Sigmoid colon (tissue), 7 donors: ENCODE data around the gene PREB. TPM values are rescaled to one million over a fixed set of nuclear protein-coding genes. Genes with fewer than 3 reads are reported as not detected.
A peak's percentile ranks its signal among the peaks of the same experiment; 100 is the strongest.
"Not testable (repeated sequence)": the region's sequence is repeated elsewhere in the genome, so short reads cannot be mapped to it uniquely, and the experiment has no call there.

Experiments
- DNase-seq: peaks from one replicate; pipeline ENCODE4 v3.0.0-alpha.2; 2019
- H3K27ac ChIP-seq, 4 donors: fragments of 200-600 bp; sonication (generic); one replicate each; pipeline ENCODE4 v1.5.1; 2016 to 2019; ENCODE audit warnings: mild to moderate bottlenecking in 1 of 4
- H3K27me3 ChIP-seq, 3 donors: fragments of 200-600 bp; sonication (generic); one replicate each; pipeline ENCODE4 v1.5.1; 2019; ENCODE audit warnings: mild to moderate bottlenecking in 1 of 3
- H3K36me3 ChIP-seq, 4 donors: fragments of 200-600 bp; sonication (generic); one replicate each; pipeline ENCODE4 v1.5.1; 2016 to 2019
- H3K4me1 ChIP-seq, 4 donors: fragments of 200-600 bp; sonication (generic); one replicate each; pipeline ENCODE4 v1.5.1; 2017 to 2019
- H3K4me3 ChIP-seq, 4 donors: fragments of 200-600 bp; sonication (generic); one replicate each; pipeline ENCODE4 v1.5.1; 2017 to 2019; ENCODE audit warnings: mild to moderate bottlenecking in 2 of 4, moderate library complexity in 1 of 4
- H3K9me3 ChIP-seq, 4 donors: fragments of 200-600 bp in 3 of 4; sonication (generic) in 3 of 4; one replicate each; pipeline versions ENCODE4 v1.5.1 to v1.6.1; 2013 to 2019
- CTCF ChIP-seq, 4 experiments: fragments of 450-650 bp in 3 of 4; fragments of 200-600 bp in 1 of 4; IDR thresholded peaks; one replicate each; pipeline ENCODE4 v1.5.1; 2016 to 2019; ENCODE audit warnings: antibody characterized with exemption in 4 of 4, mild to moderate bottlenecking in 3 of 4, moderate library complexity in 2 of 4
- EP300 ChIP-seq, 4 donors: sonication (generic); formaldehyde crosslinking; IDR thresholded peaks; one replicate each; pipeline ENCODE4 v1.6.1; 2017; ENCODE audit warnings: antibody characterized with exemption in 4 of 4
- POLR2A ChIP-seq, 2 donors: fragments of 450-650 bp; IDR thresholded peaks; one replicate each; pipeline ENCODE4 v1.6.1; 2016; ENCODE audit warnings: antibody characterized with exemption in 2 of 2, mild to moderate bottlenecking in 2 of 2, moderate library complexity in 2 of 2
- POLR2AphosphoS5 ChIP-seq, 4 donors: sonication (generic); formaldehyde crosslinking; IDR thresholded peaks; one replicate each; pipeline ENCODE4 v1.6.1; 2017; ENCODE audit warnings: antibody characterized with exemption in 4 of 4
- WGBS, 2 donors: extraction: QIAGEN DNeasy Blood & Tissue Kit; methylation state at CpG; one replicate each; pipeline ENCODE4 v1.1.7; 2013; 5-methylcytosine and 5-hydroxymethylcytosine counted together
- intact Hi-C: fragments of 100-400 bp; cut with DNase I; formaldehyde crosslinking; loops from one replicate; pipeline ENCODE4 v1.15.1; 2023
- polyA plus RNA-seq, 3 donors: library from polyadenylated mRNA; stranded (reverse); fragments of 200-250 nt; gene quantifications; one replicate each; pipeline ENCODE4 v1.2.3, GENCODE V29; 2013
- total RNA-seq, 4 donors: library from RNA; depleted of rRNA; stranded (reverse); fragments of >200 nt; gene quantifications; one replicate each; pipeline ENCODE4 v1.1.0, GENCODE V29; 2016
- donor health status: healthy with polysubstance abuse.
- donor health status: Bipolar disorder and iron deficiency.
- donor health status: healthy.

Gene PREB
- total and polyA plus RNA-seq, 7 donors, result 28.2 to 58.5 (median 49.3) TPM

- no peak overlapping the region for H3K27ac ChIP-seq
- no peak overlapping the region for H3K4me3 ChIP-seq
- intact Hi-C loops, result no loop called here
- WGBS, 2 donors, result 92 to 93% methylated on average over 3 of the region's 3 CpGs
- no peaks in the 10 kb centered on the region for H3K9me3 ChIP-seq
- no peaks in the 10 kb centered on the region for H3K27me3 ChIP-seq
- peaks cover 0 to 5% (median 1%) of the 10 kb centered on the region in 4 donors for H3K36me3 ChIP-seq
- TF ChIP-seq POLR2A (IDR thresholded peaks at IDR 0.05) (no peak), EP300 (IDR thresholded peaks at IDR 0.05) (no peak), CTCF (IDR thresholded peaks at IDR 0.05) (no peak), POLR2AphosphoS5 (IDR thresholded peaks at IDR 0.05) (no peak)
- DNase-seq, result no peak
- H3K4me1 ChIP-seq, result peaks cover 0 to 11% (median 3%) of the 10 kb centered on the region in 4 donors
Measured at GRCh38 chr2:27125104-27125503, 9.3 kb downstream of the PREB start.

DNA sequence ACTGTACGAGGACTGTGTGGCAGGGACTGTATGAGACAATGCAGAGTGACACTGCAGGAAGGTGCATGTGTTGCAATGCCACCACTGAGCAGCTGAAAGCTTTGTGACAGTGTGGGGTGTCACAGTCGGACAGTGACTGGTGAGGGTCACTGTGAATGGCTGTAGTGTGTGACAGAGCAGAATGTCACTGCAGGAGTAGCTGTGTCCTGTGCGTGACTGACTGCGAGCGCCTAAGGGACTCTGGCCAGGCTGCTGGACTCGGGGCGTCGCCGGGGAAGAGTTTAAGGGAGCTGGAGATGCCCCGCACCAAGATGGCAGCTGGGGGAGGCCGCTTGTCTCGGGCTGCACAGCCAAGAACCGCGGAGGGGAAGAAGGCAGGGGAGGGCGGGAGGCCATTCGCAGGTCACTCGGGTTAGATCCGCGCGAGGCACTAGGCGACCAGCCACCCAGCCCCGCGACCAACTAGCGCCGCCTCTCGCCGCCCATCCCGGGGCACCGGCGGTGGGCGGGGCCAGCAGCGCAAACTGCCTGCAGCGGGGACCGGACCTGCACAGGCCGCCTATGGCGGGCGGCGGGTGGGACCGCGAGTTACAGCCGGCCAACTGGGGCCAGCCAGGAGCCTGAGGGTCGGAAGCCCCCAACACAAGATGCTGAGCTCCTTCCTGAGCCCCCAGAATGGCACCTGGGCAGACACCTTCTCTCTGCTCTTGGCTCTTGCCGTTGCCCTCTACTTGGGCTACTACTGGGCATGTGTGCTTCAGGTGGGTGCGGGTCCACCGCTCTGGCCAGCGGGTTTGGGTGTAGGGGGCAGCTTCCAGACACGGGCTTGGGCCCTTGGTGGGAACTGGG is 10.9 kb downstream of the PREB start, which contains the start of gene ABHD1:
ABHD1 (plus strand) TSS at position 514 of the 849 bp plus-strand sequence; CDS start at position 648, 134 bp downstream.
- intact Hi-C loops, result no loop called here
- H3K36me3 ChIP-seq, result no peaks in the 10 kb centered on the region
- WGBS, 2 donors, result 5 to 7% methylated on average over 47 of the region's 47 CpGs
- no peaks in the 10 kb centered on the region for H3K9me3 ChIP-seq
- DNase-seq, result peak; percentile 79
- no peak for TF ChIP-seq POLR2A (IDR thresholded peaks at IDR 0.05)
- TF ChIP-seq CTCF (IDR thresholded peaks at IDR 0.05), result no peak
- no peak for TF ChIP-seq EP300 (IDR thresholded peaks at IDR 0.05)
- no peak for TF ChIP-seq POLR2AphosphoS5 (IDR thresholded peaks at IDR 0.05)
- H3K27me3 ChIP-seq, result peaks cover 8 to 12% (median 10%) of the 10 kb centered on the region in 3 donors
- H3K4me1 ChIP-seq, result peaks cover 0 to 18% (median 10%) of the 10 kb centered on the region in 4 donors
- H3K27ac ChIP-seq, result peak within 1 kb of the TSS; percentile 4 to 43 (median 36)
- peak within 1 kb of the TSS; percentile 27 to 63 (median 54) for H3K4me3 ChIP-seq

GRCh38 chr2:27122791-27123190 is 11.6 kb downstream of the PREB start:
- TF ChIP-seq CTCF (IDR thresholded peaks at IDR 0.05) (no peak), POLR2A (IDR thresholded peaks at IDR 0.05) (no peak), POLR2AphosphoS5 (IDR thresholded peaks at IDR 0.05) (no peak), EP300 (IDR thresholded peaks at IDR 0.05) (no peak)
- Histone ChIP-seq H3K4me3 (peak overlapping the region in 1 of 4 donors; percentile 52), H3K27ac (no peak overlapping the region), H3K9me3 (no peaks in the 10 kb centered on the region), H3K27me3 (peaks cover 16 to 19% (median 18%) of the 10 kb centered on the region in 3 donors), H3K4me1 (peaks cover 0 to 23% (median 13%) of the 10 kb centered on the region in 4 donors), H3K36me3 (no peaks in the 10 kb centered on the region)
- WGBS, 2 donors, result 93% methylated on average over 7 of the region's 7 CpGs
- intact Hi-C loops, result no loop called here
- peak; percentile 59 for DNase-seq

DNA sequence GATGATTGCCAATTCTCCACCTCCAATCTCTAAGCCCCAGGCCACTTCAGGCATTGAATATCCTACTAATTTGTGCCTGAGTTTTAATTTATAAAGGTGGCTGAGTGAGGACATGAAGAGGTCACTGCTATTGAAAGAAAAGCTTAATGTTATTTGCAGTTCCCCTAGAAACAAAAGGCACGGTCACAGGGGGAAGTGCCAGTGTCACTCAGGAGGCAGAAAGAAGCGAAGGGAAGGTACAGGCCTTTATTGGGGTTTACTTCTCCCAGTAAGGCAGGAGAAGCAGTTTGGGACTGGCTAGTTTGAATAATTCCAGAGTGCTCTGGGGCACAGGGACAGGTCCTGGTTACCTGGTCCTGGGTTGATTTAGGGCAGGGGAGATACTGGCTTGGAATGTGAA is 12.5 kb downstream of the PREB start:
- no peak for DNase-seq
- intact Hi-C loops, result no loop called here

GRCh38 chr2:27119330-27119670 is 15.1 kb downstream of the PREB start:
- Histone ChIP-seq H3K4me1 (peaks cover 0 to 23% (median 13%) of the 10 kb centered on the region in 4 donors), H3K27me3 (peaks cover 16 to 33% (median 23%) of the 10 kb centered on the region in 3 donors), H3K4me3 (peak overlapping the region in 3 of 4 donors; percentile 34 to 44 (median 39))
- H3K36me3 ChIP-seq, DNase-seq, H3K27ac ChIP-seq, H3K9me3 ChIP-seq, intact Hi-C loops: not testable (repeated sequence)
- WGBS, 2 donors, result 75 to 85% methylated on average over 8 of the region's 8 CpGs

More for the DNA sequence above, 12.5 kb downstream of the PREB start:
- Histone ChIP-seq H3K4me1 (peaks cover 0 to 23% (median 13%) of the 10 kb centered on the region in 4 donors), H3K27ac (no peak overlapping the region), H3K4me3 (no peak overlapping the region), H3K27me3 (peaks cover 16 to 28% (median 23%) of the 10 kb centered on the region in 3 donors), H3K9me3 (no peaks in the 10 kb centered on the region), H3K36me3 (no peaks in the 10 kb centered on the region)
- 77 to 80% methylated on average over 2 of the region's 2 CpGs for WGBS, 2 donors
- no peak for TF ChIP-seq POLR2AphosphoS5 (IDR thresholded peaks at IDR 0.05)
- no peak for TF ChIP-seq POLR2A (IDR thresholded peaks at IDR 0.05)
- TF ChIP-seq CTCF (IDR thresholded peaks at IDR 0.05), result no peak
- no peak for TF ChIP-seq EP300 (IDR thresholded peaks at IDR 0.05)
